Stimulated activated CD4-positive, alpha-beta T cell treated with anti-CD3 and anti-CD28 coated beads, TNF-alpha, amount 100 ng/mL, for 1 hour (primary cell): ENCODE measurements around the gene APOB.
"Not testable (repeated sequence)": the region's sequence is repeated elsewhere in the genome, so short reads cannot be mapped to it uniquely, and the experiment has no call there.

Experiments
- DNase-seq, 3 donors: peaks; one replicate each; pipeline ENCODE4 v3.0.0-alpha.2; 2020; ENCODE audit warnings: low read depth in 3 of 3, low spot score in 1 of 3

Gene APOB

DNA sequence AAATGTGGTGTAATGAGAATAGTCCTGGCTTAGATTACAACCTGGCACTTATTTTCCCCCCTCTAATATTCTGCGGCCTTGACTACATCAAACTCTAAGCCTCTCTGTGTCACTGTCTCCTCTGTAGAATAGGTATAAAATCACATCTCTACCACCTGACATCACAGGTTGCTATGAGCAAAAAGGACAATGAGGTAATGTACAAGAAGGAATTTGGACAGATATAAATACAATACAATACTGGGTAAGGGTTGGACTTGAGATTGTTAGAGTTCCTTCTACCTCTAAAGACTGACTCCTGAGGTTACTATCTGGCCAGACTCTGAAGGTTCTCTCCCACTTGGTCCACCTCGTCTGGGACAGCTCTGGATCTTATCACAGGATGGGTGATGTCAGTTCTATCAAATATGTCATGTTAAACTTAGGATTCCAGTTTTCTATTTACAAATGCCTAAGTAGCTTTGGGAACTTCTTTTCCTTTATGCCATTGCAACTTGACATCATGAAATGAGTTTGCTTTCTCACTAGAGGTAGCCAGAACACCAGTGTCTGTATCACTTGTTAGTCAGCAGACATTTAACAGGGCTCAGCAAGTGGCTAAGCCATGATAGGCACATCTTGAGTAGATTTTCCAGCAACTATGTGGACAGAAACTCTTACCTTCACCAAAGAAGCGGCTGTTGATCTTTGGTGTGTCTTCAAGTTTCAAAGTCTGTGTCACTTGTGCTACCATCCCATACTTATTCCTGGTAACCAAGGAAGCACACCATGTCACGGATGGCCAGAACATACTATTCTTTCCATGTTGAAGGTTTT lies 9.5 kb downstream of the APOB start:
- DNase-seq = no peak

DNA sequence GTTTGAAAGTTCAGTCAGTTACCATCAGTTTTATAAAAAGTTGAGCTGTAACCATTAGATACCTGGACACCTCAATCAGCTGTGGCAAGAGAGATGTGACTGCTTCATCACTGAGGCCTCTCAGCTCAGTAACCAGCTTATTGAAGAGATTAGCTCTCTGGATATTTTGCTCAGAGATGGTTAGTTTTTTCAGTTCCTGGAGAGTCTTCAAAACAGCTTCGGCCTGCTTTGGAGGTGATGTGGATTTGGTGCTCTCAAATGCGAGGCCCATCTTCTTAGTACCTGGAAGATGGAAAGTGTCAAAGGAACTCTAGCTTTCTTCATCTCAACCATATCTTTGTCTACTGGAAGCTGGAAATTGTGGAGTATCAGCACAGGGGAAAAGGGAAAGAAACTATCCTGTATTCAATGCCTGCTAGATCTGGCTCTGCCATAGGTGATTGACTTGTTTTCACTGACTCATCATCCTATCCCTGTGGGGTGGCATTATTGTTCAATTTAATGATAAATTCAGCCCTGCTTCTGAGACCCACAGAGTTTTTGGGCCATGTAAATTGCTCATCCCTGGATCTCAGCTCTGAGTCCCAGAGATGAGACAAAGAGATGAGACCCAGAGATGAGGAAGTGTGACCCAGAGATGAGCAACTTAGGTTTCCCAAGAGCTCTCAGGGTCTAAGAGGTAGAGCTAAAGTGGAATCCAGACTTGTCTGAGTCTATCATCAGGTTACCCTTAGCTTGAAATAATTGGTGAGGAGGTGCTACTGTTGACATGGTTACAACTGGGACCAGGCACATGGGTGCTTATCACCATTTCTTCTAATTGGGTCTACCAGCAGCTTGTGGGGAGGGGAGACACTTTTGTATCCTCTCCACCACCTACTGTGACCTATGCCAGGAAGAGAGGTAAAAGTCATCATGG lies 10.4 kb downstream of the APOB start:
- DNase-seq = no peak

DNA sequence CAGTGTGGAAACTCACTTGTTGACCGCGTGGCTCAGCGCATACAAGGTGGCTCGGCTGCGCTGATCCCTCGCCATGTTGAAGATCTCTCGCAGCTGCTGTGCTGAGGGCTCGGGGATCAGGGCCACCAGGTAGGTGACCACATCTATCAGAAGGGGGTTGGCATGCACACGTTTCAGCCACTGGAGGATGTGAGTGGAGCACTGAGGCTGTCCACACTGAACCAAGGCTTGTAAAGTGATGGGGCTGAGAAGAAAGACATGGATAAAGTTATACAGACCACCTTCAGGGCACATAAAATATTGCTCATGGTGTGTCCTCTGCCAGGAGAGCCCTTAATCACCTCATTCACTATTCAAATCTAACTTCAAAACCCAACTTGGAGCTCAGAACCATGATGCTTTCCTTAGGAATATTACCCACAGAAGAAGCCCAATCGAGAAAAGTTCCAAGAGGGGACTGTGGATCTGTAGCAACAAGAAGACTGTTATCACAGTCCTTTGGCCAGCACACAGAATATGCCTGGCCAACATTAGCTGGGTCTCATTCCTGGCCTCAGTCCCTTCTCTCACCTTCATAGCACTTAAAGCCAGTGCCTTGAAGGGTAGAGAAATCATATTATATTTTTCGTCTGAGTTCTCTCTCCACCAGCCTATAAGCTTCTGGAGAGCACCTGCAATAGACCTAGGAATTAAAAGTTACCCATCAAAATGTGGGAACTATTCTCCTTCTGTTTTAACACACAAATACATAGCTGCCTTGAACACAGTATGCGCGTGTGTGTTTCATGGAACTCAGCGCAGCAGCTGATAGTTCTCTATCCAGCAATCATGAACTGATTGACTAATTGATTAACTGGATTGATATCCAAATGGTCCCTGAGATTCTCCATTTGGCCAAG lies 11.3 kb downstream of the APOB start:
- no peak for DNase-seq

DNA sequence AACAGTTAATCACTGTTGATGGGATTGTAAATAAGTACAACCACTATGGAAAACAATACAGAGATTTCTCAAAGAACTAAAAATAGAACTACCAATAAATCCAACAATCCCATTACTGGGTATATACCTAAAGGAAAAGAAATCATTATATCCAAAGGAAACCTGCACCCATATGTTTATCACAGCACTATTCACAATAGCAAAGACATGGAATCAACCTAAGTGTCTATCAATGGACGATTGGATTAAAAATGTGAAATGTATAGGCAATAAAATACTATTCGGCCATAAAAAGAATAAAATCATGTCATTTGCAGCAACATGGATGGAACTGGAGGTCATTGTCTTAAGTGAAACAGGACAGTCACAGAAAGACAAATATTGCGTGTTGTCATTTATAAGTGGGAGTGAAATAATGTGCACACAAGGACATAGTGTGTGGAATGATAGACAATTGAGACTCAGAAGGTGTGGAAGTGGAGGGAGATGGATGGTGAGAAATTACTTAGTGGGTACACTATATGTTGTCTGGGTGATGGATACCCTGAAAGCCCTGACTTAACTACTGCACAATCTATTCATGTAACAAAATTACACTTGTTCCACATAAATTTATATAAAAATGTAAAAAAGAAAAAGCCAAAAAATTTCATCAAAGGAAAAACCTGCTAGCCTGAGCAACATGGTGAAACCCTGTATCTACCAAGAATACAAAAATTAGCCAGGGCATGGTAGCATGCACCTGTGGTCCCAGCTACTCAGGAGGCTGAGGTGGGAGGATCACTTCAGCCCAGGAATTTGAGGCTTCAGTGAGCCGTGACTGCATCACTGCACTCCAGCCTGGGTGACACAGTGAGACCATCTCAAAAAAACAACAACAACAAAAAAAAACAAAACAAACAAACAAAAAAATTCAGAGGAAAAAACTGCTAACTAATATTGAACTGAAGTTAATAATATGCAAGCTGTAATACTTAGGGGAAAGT lies 12.6 kb downstream of the APOB start:
- DNase-seq = no peak

DNA sequence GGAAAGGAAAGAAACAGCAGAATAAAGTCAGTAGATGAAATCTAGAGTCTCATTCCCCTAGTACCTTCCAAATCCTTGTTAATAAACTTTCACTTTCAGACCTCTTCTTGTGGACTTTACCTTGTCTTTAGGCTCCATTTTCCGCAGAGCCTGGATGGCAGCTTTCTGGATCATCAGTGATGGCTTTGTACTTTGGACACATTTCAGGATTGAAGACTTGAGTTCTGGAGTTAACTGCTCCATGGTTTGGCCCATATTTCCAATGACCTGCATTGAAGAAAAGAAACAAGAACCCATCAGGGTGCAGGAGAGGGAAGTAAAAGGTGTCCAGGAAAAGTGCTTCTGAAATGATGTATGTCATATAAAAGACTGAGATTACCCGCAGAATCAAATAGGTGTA lies 14.4 kb downstream of the APOB start:
- no peak for DNase-seq

DNA sequence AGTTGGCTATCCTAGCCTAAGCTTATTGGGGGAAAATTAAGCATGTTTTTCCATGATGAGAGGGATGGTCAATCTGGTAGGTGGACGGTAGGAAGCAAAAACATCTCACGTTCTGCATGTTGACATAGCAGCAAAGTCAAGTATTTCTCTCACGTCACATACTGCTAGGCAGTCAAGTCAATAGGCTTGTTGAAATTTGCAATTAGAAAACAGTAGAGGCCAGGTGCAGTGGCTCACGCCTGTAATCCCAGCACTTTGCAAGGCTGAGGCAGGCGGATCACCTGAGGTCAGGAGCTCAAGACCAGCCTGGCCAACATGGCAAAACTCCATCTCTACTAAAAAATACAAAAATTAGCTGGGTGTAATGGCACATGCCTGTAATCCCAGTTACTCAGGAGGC lies 14.9 kb downstream of the APOB start:
- not testable (repeated sequence) for DNase-seq

DNA sequence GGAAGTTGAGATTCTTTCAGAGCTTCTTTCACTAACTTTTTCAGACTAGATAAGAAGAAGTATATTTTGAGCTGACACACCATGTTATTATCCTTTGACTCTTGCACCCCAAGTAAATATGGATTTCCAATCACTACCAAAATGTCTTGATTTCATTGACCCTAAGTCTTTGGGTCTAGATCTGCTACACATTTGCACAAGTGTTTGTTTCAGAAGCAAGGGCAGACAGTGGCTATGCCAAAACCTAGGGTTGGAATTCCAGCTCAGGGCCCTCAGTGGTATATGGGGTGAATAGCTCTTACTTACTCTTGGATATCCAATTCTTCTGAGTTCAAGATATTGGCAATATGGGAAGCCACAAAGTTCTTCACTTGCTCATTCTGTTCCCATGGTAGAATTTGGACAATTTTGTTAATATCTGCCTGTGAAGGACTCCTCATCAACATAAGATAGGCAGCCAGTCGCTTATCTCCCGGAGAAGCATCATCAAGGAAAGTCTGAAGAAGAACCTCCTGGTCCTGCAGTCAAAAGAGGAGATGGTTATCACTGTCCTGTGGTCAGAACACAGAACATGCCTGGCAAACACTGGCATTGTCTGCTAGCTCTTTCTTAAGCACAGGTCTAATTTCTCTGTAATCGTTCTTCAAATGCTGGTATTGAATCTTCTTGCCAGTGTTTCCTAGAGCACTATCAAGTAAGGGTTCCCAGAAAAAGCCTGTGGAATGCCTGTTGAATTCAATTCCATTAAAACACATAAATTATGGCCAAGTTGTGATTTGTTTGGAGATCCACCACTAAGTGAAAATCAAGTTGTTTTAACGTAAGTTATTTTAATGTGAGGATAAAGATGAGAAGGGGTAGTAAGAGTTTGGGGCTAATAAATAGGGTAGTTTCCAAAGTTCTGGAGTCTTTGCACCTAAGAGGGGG lies 15.6 kb downstream of the APOB start:
- no peak for DNase-seq

DNA sequence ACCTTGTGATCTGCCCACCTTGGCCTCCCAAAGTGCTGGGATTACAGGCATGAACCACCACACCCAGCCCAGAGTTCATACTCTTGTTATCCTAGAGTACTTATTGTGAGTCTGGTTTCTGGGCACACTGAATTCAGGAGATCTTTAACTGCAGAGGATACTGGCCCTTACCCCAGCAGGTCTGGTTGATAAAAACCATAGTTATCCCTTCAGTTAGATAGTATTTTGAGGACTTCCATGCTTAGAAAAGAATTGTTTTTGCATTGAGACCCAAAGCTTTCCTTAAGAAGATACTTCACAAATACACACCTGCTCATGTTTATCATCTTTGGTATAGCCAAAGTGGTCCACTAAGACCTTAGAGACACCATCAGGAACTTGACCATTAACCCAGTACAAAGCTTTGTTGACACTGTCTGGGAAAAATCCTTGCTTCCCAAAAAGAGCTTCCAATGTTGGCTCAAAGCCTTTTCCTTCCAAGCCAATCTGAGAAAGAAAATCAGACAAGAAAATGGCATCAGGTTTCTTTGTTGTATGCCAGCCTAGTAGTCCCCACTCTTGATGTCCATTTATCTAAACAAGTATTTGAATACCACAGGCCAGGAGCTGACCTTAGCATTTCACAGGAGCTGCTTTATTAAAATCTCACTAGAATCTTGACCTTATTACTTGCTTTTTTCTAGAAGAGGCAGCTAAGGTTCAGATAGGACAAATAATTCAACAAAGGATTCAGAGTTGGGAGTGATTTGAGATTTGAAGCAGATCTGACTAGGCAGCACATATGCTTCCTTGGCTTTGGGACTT lies 17.2 kb downstream of the APOB start:
- DNase-seq = no peak

DNA sequence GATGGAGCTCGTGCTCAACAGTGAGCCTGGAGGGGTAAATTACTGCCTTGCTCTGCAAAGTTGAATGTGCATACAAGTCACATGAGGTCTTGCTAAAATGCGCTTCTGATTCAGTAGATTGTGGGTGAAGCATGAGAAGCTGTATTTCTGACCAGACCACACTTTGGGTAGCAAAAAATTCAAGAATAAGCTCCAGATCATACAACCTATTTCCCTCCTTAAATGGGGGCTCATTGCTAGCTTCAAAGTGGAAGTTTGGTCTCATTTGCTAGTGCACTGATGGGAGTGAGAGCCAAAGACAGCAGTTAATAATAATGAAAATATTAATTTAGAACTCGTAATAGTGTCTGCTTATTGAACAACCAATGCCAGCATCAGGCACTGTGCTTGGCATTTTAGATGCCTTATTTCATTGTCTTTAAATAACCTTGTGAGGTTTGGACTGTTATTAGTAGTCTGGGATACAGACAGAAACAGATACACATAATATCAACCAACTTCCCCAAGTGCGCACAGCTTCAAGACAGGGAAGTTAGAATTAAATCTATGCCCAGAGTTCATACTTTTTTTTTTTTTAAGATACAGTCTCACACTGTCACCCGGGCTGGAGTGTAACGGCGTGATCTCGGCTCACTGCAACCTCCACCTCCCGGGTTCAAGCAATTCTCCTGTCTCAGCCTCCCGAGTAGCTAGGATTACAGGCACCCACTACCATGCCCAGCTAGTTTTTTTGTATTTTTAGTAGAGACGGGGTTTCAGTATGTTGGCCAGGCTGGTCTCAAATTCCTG lies 18.0 kb downstream of the APOB start:
- no peak for DNase-seq

DNA sequence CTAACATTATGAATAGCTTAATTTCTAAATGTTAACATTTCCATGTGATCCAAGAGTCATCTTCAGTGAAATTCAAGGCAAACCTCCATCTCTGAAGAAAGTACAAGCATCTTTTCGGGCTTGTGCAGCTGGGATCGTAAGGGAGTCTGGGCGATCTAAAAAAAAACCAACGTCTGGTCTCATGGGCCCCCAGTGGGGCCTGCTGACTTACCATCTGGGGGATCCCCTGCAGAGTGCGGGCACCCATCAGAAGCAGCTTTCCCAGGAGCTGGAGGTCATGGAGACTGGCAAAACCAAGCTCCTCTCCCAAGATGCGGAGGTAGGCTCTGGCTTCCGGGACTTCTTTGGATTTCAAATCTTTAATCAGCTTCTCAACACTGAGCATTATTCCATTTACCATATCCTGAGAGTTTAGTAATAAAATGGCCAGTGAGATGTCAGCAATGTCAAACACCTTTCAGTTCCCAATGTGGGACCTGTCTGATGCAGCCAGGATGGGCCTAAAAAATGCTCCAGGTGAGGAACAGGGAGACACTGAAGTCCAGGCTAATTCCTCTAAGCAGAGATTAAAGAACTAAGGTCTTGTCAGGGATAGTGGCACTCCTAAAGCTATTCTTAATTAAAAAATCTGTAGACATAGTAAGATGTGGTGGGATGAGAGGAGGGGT lies 19.0 kb downstream of the APOB start:
- DNase-seq = no peak

DNA sequence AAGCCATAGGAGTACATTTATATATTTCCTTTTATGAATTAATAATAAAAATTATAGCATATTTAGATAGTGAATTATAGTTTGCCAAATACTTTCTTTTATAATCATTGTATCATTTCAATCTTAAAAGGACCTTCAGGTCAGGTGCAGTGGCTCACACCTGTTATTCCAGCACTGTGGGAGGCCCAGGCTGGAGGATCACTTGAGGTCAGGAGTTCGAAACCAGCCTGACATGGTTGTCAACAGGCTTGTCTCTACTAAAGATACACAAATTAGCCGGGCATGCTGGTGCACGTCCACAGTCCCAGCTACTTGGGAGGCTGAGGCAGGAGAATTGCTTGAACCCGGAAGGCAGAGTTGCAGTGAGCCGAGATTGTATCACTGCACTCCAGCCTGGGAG lies 19.7 kb downstream of the APOB start:
- DNase-seq = no peak

DNA sequence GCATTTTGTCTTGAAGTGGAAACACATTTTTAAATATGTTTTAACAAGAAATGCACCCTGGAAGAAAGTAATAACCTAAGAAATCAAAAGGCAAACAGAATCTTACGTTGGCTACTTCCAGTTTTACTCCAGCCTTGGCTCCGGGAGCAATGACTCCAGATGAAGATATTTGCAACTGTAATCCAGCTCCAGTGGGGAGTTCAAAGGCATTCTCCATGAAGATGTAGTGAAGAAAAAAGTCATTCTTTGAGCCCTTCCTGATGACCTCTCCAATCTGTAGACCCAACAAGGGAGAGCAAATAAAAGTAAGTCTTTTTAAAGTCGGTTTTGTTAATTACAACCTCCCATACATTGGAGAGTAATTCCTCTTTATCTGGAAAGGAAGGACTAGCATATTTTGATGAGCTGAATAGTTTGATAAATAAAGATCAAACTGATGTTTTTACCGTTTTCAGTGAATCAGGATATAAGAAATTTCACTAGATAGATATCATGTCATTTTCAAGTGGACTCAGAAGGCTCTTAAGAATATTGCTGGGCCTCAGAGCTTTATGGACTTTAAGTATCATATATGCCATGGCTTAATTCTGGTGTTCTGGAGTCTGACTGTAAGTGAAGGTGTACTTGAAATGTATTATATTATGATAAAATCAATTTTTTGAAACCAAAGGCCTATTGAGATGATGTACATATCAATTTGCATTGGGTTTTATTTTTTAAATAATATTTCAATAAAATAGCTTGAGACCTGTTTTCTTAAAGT lies 20.3 kb downstream of the APOB start:
- DNase-seq = no peak

DNA sequence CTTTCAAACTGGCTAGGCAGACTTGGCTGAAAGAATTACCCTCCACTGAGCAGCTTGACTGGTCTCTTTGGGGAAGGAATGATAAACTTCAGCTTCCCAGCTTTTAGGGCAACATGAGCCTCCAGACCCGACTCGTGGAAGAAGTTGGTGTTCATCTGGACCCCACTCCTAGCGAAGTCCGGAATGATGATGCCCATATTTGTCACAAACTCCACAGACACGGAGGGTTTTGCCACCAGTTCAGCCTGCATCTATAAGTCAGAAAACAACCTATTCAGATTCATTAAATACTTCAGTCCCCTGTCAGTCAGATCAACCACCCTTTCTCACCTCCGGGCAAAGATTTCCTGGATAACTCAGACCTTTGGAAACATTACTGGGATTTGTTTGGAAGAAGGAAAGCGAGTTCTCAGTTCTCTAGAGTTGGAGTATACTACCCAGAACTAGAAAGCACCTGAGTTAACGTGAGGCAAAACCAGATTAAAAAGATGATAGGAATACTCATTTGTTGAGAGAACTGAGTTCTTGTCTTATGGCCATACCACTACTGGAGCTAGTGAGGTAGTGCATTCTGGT lies 21.0 kb downstream of the APOB start:
- DNase-seq = no peak

DNA sequence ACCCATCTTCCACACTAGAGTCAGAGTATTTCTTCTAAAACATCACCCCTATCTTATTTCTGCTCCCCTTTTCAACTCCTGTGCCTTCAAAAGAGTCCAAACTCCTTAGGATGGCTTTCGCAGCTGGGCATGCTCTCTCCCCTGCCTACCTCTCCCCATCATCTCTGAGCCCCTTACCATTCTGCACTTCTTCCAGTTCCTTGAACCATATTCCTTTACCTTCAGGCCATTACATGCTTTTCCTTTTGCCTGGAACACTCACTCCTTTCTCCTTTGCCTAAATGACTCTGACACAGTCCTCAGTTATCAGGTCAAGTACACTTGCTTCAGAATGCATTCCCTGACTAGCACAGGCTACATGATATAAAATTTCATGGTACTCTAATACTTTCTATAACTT lies 22.4 kb downstream of the APOB start:
- DNase-seq = no peak

DNA sequence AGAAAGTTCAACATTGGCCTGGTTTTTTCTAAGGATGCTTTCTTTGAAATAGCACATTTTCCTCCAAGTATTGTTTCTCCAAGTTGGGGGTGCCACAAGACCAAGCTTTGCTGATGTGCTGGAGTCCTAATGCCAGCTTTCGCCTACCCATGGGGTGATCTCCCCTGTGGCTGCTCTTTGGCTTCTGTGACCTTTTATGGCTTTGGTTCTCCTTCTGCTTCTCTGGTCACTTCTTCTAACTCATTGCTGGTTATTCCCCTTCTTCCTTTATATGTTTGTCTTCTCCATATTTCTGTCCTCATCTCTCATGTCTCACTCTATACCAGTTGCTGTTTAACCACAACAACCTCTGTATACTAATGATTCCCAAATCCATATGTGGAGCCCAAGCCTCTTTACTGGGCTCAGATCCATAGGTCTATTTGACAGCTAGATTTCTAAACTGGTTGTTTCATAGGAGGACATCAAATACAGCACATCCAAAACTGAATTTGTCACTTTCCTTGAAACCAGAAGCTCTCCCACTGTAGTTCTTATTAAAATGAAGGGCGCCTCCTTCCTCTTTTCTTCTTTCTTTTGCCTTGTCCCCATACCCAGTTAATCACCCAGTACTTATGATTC lies 23.1 kb downstream of the APOB start:
- DNase-seq = no peak
